HCT116 (cell line): ENCODE measurements around the gene HCLS1.

ENCODE experiments used
- CTCF ChIP-seq, 3 experiments: fragments of 200-600 bp in 1 of 3; sonication (generic) in 1 of 3; IDR thresholded peaks in 2 of 3; conservative IDR thresholded peaks in 1 of 3; 2 replicates each; pipeline ENCODE4 v1.5.1; 2012 to 2017; ENCODE audit warnings: low read depth in 2 of 3, low read length in 2 of 3, antibody characterized with exemption in 1 of 3, borderline replicate concordance in 1 of 3, control low read depth in 1 of 3, mild to moderate bottlenecking in 1 of 3, mixed read lengths in 1 of 3, mixed run types in 1 of 3, moderate library complexity in 1 of 3; ENCODE audit not compliant: insufficient read depth in 1 of 3
- EZH2phosphoT487 ChIP-seq: fragments of 200-600 bp; IDR thresholded peaks from 2 replicates; pipeline ENCODE4 v1.6.1; 2018; ENCODE audit warnings: antibody characterized with exemption, borderline replicate concordance
- POLR2A ChIP-seq: IDR thresholded peaks from 2 replicates; pipeline ENCODE4 v1.7.0; 2011; ENCODE audit warnings: borderline replicate concordance; ENCODE audit not compliant: insufficient read depth, insufficient read length; ENCODE audit errors: extremely low read depth
- POLR2AphosphoS5 ChIP-seq: IDR thresholded peaks from 2 replicates; pipeline ENCODE4 v1.6.1; 2011; ENCODE audit warnings: mild to moderate bottlenecking, low read depth, low read length, moderate library complexity
- RAD21 ChIP-seq: IDR thresholded peaks from 2 replicates; pipeline ENCODE4 v1.6.1; 2012; ENCODE audit warnings: low read depth, mild to moderate bottlenecking
- SIN3A ChIP-seq: IDR thresholded peaks from 2 replicates; pipeline ENCODE4 v1.6.1; 2012; ENCODE audit warnings: low read depth
- ZBTB33 ChIP-seq: IDR thresholded peaks from 2 replicates; pipeline ENCODE4 v1.6.1; 2011; ENCODE audit warnings: mild to moderate bottlenecking, low read length, moderate library complexity; ENCODE audit not compliant: insufficient replicate concordance; ENCODE audit errors: extremely low read depth

GRCh38 chr3:121598564-121598963 is 62.1 kb downstream of the HCLS1 start:
- TF ChIP-seq ZBTB33 (no peak), RAD21 (no peak), CTCF (IDR thresholded peaks at IDR 0.05 in 2 of 3, conservative IDR thresholded peaks at IDR 0.05 in 1 of 3; ENCODE audit: borderline replicate concordance in 1 of 3, insufficient read depth in 1 of 3, low read depth in 2 of 3, low read length in 2 of 3) (no peak), EZH2phosphoT487 (no peak), POLR2A (no peak), POLR2AphosphoS5 (no peak), SIN3A (no peak)
